Measurements from ENCODE around the gene GPC6.

DNA sequence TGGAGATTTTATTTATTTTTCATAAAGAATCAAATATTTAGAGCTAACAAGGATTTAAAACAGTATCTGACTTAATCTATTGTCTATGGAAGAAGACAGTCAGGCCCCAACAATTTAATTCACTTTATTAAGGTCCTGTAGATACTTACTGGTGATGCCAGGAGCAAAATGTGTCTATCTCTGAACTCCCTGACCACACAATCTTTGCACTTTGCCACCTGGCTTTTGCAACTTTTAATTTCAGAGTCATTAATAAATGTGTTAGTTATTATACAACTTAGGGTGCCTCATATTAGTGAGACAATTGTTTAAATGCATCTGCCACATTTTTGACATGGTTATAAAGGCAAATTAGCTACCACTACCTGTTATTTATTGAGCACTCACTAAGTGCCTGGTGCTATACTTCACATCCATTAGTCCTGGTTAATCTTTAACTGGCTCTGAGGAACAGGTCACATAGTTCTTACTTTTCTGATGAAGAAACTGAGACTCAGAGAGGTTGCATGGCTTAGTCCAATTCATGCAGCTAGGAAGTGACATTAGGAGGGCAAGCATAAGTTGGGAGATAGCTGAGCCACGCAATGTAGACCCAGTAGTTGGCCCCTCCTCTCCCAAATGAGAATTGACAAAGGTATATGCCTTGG lies 955.0 kb downstream of the GPC6 start:
- no peak for TF ChIP-seq EZH2 (IDR thresholded peaks at IDR 0.05; ENCODE audit: borderline replicate concordance, insufficient read depth, low read depth, low read length, poor library complexity, severe bottlenecking)
- TF ChIP-seq, protein P1, sequence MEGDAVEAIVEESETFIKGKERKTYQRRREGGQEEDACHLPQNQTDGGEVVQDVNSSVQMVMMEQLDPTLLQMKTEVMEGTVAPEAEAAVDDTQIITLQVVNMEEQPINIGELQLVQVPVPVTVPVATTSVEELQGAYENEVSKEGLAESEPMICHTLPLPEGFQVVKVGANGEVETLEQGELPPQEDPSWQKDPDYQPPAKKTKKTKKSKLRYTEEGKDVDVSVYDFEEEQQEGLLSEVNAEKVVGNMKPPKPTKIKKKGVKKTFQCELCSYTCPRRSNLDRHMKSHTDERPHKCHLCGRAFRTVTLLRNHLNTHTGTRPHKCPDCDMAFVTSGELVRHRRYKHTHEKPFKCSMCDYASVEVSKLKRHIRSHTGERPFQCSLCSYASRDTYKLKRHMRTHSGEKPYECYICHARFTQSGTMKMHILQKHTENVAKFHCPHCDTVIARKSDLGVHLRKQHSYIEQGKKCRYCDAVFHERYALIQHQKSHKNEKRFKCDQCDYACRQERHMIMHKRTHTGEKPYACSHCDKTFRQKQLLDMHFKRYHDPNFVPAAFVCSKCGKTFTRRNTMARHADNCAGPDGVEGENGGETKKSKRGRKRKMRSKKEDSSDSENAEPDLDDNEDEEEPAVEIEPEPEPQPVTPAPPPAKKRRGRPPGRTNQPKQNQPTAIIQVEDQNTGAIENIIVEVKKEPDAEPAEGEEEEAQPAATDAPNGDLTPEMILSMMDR (IDR thresholded peaks at IDR 0.05) = no peak

Data from B cell (primary cell).